ENCODE measurements around the gene RCBTB2.
"Not testable (repeated sequence)": the region's sequence is repeated elsewhere in the genome, so short reads cannot be mapped to it uniquely, and the experiment has no call there.

RCBTB2 gene

DNA sequence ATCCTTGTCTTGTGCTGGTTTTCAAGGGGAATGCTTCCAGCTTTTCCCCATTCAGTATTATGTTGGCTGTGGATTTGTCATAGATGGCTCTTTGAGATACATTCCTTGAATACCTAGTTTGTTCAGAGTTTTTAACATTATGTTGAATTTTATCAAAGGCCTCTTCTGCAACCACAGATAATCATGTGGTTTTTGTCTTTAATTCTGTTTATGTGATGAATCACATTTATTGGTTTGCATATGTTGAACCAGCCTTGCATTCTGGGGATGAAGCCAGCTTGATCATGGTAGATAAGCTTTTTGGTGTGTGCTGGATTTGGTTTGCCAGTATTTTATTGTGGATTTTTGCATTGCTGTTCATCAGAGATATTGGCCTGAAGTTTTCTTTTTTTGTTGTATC lies 81.7 kb downstream of the RCBTB2 start:
- not testable (repeated sequence) for DNase-seq

DNA sequence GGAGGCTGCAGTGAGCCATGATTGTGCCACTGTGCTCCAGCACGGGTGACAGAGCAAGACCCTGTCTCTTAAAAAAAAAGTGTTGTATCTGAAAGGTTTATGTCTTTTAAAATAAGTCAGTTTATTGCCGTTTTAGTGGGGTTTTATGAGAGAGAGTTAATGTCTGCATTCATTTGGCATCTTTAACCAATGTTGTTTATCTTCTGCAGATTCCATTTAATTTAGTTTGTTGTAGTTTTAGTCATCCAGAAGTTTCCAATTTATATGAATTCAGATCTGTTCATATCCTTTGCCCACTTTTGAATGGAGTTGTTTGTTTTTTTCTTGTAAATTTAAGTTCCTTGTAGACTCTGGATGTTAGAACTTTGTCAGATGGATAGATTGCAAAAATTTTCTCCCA lies 83.2 kb downstream of the RCBTB2 start:
- no peak for DNase-seq

DNA sequence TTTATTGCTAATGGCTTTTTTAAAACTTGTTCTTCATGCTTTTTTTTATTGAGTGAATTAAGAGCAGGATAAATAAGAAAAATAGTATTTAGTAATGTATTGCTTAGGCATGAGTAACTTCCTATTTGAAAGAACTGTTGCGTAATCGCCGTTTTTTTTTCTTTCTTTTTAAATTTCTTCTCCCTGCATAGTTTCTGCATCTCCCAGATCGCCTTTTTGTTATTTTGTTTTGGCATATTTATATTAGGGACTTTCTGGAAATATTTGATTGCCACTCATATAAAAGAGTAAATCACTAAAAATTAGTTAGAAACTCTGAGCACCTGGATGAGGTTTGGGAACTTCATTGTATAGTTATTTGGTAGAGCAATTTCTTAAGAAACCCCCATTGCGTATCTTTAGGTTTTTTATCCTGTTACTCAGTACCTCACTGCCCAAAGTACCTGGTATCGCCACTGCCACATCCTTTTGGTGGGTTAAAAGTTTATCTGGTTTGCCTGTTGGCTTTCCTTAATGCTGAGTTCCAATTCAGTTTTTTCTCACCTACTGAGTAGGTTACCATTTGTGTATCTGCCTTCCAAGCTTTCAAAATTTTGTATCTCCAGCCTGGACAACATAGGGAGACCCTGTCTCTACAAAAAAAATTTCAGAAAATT lies 83.8 kb downstream of the RCBTB2 start:
- no peak for DNase-seq

DNA sequence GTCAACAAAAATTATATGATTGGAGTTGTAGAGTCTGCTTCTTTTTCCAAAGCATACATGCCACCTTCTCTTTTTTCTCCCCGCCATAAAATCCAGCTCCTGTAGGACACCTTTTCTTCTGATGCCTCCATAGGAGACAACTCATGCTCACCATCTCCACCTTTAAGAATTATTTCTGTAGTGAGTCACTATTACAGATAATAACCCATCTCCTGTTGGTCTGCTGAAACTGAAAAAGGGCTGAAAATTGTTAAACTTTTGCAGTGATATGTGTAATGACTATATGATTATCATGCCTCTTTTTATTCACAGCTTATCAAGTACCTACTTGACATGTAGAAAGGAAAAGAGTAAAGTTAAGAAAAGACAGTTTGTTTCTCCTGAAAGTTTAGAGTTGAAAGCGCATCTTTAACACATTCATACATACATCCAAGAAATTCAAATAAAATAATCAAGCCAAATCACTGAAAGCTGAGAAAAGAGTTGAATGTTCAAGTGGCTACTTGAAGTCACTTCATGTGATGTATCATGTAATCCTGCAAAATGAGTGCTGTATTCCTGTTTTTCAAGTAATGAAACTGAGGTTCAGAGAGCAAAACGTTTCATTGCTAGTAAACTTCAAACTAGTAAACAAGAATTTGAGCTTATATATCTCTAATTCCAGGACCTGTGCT lies 84.5 kb downstream of the RCBTB2 start:
- no peak for DNase-seq

DNA sequence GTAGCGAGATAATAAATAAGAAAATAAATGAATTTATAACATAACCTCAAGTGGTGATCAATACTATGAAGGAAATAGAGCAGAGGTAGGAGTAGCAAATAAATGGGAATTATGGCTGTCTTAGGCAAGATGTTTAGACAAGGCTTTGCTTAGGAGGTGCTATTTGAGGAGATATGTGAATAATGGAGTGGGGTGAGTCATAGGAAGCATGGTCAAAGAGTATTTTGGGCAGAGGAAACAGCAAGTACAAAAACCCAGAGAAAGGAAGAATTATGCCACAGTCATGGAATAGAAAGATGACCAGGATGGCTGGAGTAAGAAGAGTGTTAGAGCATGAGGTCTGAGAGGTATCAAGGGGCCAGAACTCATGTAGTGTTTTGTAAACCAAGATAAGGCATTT lies 86.4 kb downstream of the RCBTB2 start:
- DNase-seq = no peak

DNA sequence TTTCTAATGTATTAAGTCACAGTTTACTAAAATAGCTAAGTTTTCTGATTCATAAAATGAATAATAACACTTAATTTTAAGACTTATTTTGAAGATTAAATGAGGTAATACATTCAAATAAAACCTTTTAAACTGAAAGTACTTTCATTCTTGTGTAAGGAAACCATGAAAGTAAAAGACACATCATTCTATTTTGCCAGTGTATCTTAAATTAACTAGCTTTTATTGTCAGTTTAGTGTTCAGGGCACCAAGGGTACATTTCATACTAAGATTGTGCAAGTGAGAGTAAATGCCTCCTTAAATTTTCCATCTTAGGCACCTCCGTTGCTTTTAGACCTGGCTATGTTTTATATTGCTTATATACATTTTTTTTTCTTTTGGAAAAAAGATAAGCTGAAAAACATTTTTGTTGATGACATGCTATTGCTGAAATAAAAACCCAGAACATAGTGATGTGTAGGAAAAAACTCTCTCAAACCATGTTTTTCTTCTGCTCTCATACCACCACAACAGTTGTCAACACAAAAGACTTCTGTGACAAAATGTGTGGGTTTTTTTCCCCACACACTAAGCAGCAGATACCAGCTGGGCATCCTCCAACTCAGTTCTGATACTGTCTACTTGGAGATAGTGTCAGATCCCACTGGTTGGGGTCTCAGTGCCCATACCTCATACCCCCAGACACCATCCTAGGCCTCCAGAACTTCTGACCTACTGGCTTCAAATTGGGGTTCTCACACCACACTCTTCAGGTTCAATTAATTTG lies 89.3 kb downstream of the RCBTB2 start:
- DNase-seq = no peak
